A549 treated with ZK216348 at 1 μM for 4 hours (cell line): ENCODE data around the gene ATP6V0E2. TPM values are rescaled to one million over a fixed set of nuclear protein-coding genes. Genes with fewer than 3 reads are reported as not detected.

ENCODE experiments used
- total RNA-seq: library from RNA; stranded (reverse); fragments of 200-300 nt; extraction: Qiagen RNA extraction; gene quantifications from 5 replicates; pipeline ENCODE4 v1.2.3, GENCODE V29; 2022; ENCODE audit warnings: low read depth

Gene ATP6V0E2
- 37.4 to 62.7 TPM (median 60.5 TPM) in 5 replicates for total RNA-seq

GRCh38 chr7:149873074-149873969, at the start of gene ATP6V0E2:
ATP6V0E2 (plus strand) TSS chr7:149873969; CDS start chr7:149874066, 97 bp downstream.

GRCh38 chr7:149838224-149838991, 35.4 kb upstream of the ATP6V0E2 start, which contains the start of gene ZNF862:
ZNF862 (plus strand) TSS chr7:149838375; CDS start chr7:149838612, 237 bp downstream.

Other genes with a start within 250 kb of the ATP6V0E2 start
- gene ZNF467, start 100.4 kb upstream of the ATP6V0E2 start, total RNA-seq = 0.45 to 1.4 TPM (median 1.3 TPM) in 5 replicates
- 2.7 to 4.0 TPM (median 3.3 TPM) in 5 replicates for gene ZNF862, start 35.6 kb upstream of the ATP6V0E2 start, total RNA-seq